GM12873 (cell line): ENCODE measurements around the gene ATP8A2.

Source experiments
- CTCF ChIP-seq: IDR thresholded peaks from 2 replicates; pipeline ENCODE4 v1.5.1; 2012; ENCODE audit warnings: low read depth, mild to moderate bottlenecking, moderate library complexity, low read length, control low read depth; ENCODE audit not compliant: insufficient read depth; ENCODE audit errors: missing control alignments

ATP8A2 gene

GRCh38 chr13:26051657-26052311, 680.0 kb downstream of the ATP8A2 start, which contains the start of gene SHISA2:
Gene SHISA2 (minus strand): TSS chr13:26052016. CDS start chr13:26050975, 1,041 bp downstream.
- TF ChIP-seq CTCF = no peak

DNA sequence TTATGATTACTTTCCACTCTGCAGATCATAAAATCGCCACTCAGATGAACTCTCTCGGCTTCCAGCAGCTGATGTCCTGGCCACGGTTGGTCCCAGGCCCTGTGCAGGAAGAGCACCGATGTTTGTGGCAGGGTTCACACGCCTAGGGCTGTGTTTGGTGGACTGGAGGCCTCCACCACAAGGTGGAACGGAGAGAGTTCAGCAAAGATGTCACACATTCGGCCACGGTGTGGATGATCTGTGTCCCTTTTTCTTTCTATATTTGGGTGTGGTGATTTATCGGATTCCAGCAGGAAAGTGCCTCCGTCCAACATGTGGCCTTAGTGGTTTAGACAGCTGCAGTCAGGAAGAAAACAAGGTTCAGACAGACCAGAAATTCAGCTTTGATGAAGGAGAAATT, 680.6 kb downstream of the ATP8A2 start:
- no peak for TF ChIP-seq CTCF

DNA sequence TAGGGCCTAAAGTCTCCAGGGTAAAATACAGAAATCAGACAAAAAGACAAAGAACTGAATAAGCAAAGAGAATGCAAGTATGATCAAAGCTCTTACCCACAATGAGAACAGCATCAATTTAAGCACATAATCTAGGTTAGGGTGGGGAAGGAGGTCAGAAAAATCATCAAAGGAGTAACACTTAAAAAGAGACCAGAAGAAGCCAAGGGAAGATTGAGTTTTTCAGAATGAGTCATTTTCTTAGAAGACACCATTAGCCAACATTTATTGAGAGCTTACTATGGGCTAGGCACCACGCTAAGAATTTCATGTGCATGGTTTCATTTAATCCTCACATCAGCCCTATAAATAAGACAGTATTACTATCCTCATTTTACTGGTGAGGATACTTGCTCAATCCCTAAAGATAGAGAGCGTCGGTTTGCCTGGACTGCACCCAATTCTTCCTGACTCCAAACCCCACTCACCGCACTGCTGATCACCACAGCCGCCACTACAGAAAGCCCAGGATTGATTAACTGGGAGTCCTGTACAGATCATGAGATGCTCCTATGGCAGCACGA, 681.7 kb downstream of the ATP8A2 start:
- no peak for TF ChIP-seq CTCF

GRCh38 chr13:26054896-26055295, 683.1 kb downstream of the ATP8A2 start:
- TF ChIP-seq CTCF = no peak

DNA sequence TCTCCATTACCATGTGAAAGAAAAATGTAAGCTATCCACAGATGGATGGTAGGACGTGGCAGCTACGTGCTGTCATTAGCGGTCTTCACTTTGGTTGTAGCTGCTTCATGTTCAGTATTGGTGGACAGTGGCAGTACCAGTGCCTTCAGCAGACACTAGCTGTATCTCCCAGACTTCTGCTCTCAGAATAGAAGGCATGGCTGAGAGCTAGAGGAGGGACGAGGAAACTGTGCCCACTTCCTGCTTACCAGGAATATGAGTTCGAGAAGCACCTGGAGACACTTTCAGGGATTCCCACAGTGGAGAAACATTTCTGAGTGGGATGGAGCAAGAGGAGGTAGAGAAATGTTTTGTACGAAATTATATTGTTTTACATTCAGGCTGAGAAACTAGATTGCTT, 686.9 kb downstream of the ATP8A2 start:
- TF ChIP-seq CTCF = no peak

- TF ChIP-seq CTCF = no peak
Observed at GRCh38 chr13:26060357-26060756, 688.6 kb downstream of the ATP8A2 start.

- TF ChIP-seq CTCF = no peak
Observed at GRCh38 chr13:26061256-26061655, 689.5 kb downstream of the ATP8A2 start.
